K562 (cell line): ENCODE measurements around the gene JAM2. TPM values are rescaled to one million over a fixed set of nuclear protein-coding genes. Genes with fewer than 3 reads are reported as not detected.

Source experiments
- ARID4B ChIP-seq: sonication (generic); formaldehyde crosslinking; IDR thresholded peaks from 2 replicates; pipeline ENCODE4 v1.8.0; 2022; ENCODE audit warnings: mild to moderate bottlenecking, missing genetic modification reagents
- BCOR ChIP-seq: fragments of 450-650 bp; IDR thresholded peaks from 2 replicates; pipeline ENCODE4 v1.6.1; 2016
- BMI1 ChIP-seq: fragments of 150-350 bp; IDR thresholded peaks from 2 replicates; pipeline ENCODE4 v1.6.1; 2014; ENCODE audit warnings: low read length
- GABPA ChIP-seq: fragments of 200-800 bp; sonication (Bioruptor generic); conservative IDR thresholded peaks from 2 replicates; pipeline ENCODE4 v1.6.1; 2016; ENCODE audit warnings: low read depth, missing genetic modification characterization, missing compliant biosample characterization
- GMEB1 ChIP-seq: fragments of 250-450 bp; sonication (Bioruptor Pico); IDR thresholded peaks from 2 replicates; pipeline ENCODE4 v1.4.0; 2020; ENCODE audit warnings: mild to moderate bottlenecking
- SP1 ChIP-seq: sonication (generic); formaldehyde crosslinking; IDR thresholded peaks from 2 replicates; pipeline ENCODE4 v1.8.1; 2022; ENCODE audit warnings: mild to moderate bottlenecking, missing genetic modification reagents
- TCF15 ChIP-seq: fragments of 250-450 bp; sonication (Bioruptor Pico); IDR thresholded peaks from 2 replicates; pipeline ENCODE4 v1.8.0; 2022; ENCODE audit warnings: moderate library complexity, mild to moderate bottlenecking, inconsistent platforms
- YY1 ChIP-seq, 3 experiments: IDR thresholded peaks; 2 replicates each; pipeline ENCODE4 v1.6.1; 2011; ENCODE audit warnings: low read length in 2 of 3, mild to moderate bottlenecking in 2 of 3, moderate library complexity in 2 of 3, borderline replicate concordance in 1 of 3, control low read depth in 1 of 3, low read depth in 1 of 3; ENCODE audit not compliant: insufficient read depth in 3 of 3, insufficient replicate concordance in 2 of 3, control insufficient read depth in 1 of 3, insufficient read length in 1 of 3; ENCODE audit errors: extremely low read depth in 1 of 3
- ZNF639 ChIP-seq, 2 experiments: fragments of 200-800 bp in 1 of 2; sonication (Bioruptor generic) in 1 of 2; sonication (generic) in 1 of 2; formaldehyde crosslinking in 1 of 2; IDR thresholded peaks in 1 of 2; conservative IDR thresholded peaks in 1 of 2; 2 replicates each; pipeline versions ENCODE4 v1.5.0 to v1.6.1; 2016 to 2020; ENCODE audit warnings: missing compliant biosample characterization in 1 of 2, missing genetic modification characterization in 1 of 2, missing genetic modification reagents in 1 of 2
- polyA plus RNA-seq, 8 experiments: library from polyadenylated mRNA; depleted of rRNA in 4 of 8; stranded (reverse) in 5 of 8; unstranded in 3 of 8; fragments of >200 nt; fragmentation: Nextera tagmentation in 2 of 8; fragmentation: Illumina TruSeq in 1 of 8; extraction: Ambion mirVana in 2 of 8; extraction: Trizol in 1 of 8; gene quantifications; 2 replicates each; pipeline versions ENCODE4 v1.2.1 to v1.2.3, GENCODE V29; 2011 to 2014; ENCODE audit warnings: inconsistent platforms in 1 of 8, missing spikeins in 1 of 8
- total RNA-seq, 7 experiments: library from RNA; depleted of rRNA in 6 of 7; stranded (reverse); fragments of >200 nt in 6 of 7; fragmentation: Illumina TruSeq in 2 of 7; extraction: Trizol in 2 of 7; gene quantifications; 2 replicates each; pipeline versions ENCODE4 v1.2.1 to v1.2.3, GENCODE V29; 2011 to 2021; ENCODE audit warnings: low replicate concordance in 1 of 7

The JAM2 gene
- total and polyA plus RNA-seq, 9 of the 15 experiments (the other 6 are each of a cell fraction or from before 2014, with no cell fraction given): 0.03 to 0.08 (median 0.07) TPM; not detected in 6

- TF ChIP-seq GMEB1 (CRISPR knock-in tag): peak; percentile 90
- peak; percentile 76 for TF ChIP-seq SP1 (CRISPR knock-in tag)
- TF ChIP-seq YY1 (IDR thresholded peaks at IDR 0.05; ENCODE audit: borderline replicate concordance in 1 of 3, control insufficient read depth in 1 of 3, extremely low read depth in 1 of 3, insufficient read depth in 3 of 3, insufficient read length in 1 of 3, insufficient replicate concordance in 2 of 3, low read depth in 1 of 3, low read length in 2 of 3): peak; percentile 50 to 93 (median 89)
- TF ChIP-seq ARID4B: peak; percentile 80
- TF ChIP-seq ZNF639 (CRISPR knock-in tag; conservative IDR thresholded peaks at IDR 0.05 in 1 of 2, IDR thresholded peaks at IDR 0.05 in 1 of 2): 0 out of 4 replicates have a peak, but pooled peaks of 1 of the 2 experiments have one; percentile 31
- no peak for TF ChIP-seq GABPA
- peak; percentile 59; the same call in 1 of the 2 replicates for TF ChIP-seq BMI1
- peak; percentile 88 for TF ChIP-seq BCOR
- TF ChIP-seq TCF15 (CRISPR knock-in tag): no peak
Measured at GRCh38 chr21:25607151-25608043, 31.7 kb upstream of the JAM2 start, which contains the start of gene MRPL39 (continued).
